Body of pancreas (tissue), 4 donors: Measurements from ENCODE around the gene CDC25B. TPM values are rescaled to one million over a fixed set of nuclear protein-coding genes. Genes with fewer than 3 reads are reported as not detected.

Source experiments
- ATAC-seq: fragments of 150-250 bp; one replicate; pipeline ENCODE4 v1.9.1; 2016
- DNase-seq, 4 donors: peaks; one replicate each; pipeline ENCODE4 v3.0.0-alpha.2; 2019
- H3K27ac ChIP-seq, 4 donors: fragments of 200-600 bp; sonication (generic); 1 replicate in 3 of 4; 2 replicates in 1 of 4; pipeline versions ENCODE4 v1.5.1 to v1.6.1; 2016 to 2019; ENCODE audit warnings: mild to moderate bottlenecking in 1 of 4, mixed read lengths in 1 of 4, moderate library complexity in 1 of 4
- H3K27me3 ChIP-seq, 2 donors: fragments of 200-600 bp; sonication (generic); one replicate each; pipeline ENCODE4 v1.6.0; 2016; ENCODE audit warnings: mild to moderate bottlenecking in 1 of 2
- H3K36me3 ChIP-seq, 2 donors: fragments of 200-600 bp; sonication (generic); replicated peaks in 1 of 2; 2 replicates each; pipeline ENCODE4 v1.5.1; 2016; ENCODE audit warnings: low read depth in 2 of 2; ENCODE audit not compliant: insufficient read depth in 1 of 2
- H3K4me1 ChIP-seq: fragments of 200-600 bp; sonication (generic); one replicate; pipeline ENCODE4 v1.6.0; 2016
- H3K4me3 ChIP-seq, 2 donors: fragments of 200-600 bp; sonication (generic); 1 replicate in 1 of 2; 2 replicates in 1 of 2; pipeline ENCODE4 v1.5.1; 2016 to 2019
- H3K9me3 ChIP-seq, 3 donors: fragments of 200-600 bp; sonication (generic); 1 replicate in 2 of 3; 2 replicates in 1 of 3; pipeline ENCODE4 v1.5.1; 2016
- POLR2A ChIP-seq, 3 donors: fragments of 450-650 bp; IDR thresholded peaks; one replicate each; pipeline ENCODE4 v1.6.1; 2016; ENCODE audit warnings: antibody characterized with exemption in 3 of 3, mild to moderate bottlenecking in 2 of 3
- WGBS, 2 donors: methylation state at CpG; one replicate each; pipeline ENCODE4 v1.1.5; 2017; 5-methylcytosine and 5-hydroxymethylcytosine counted together
- intact Hi-C: fragments of 100-400 bp; cut with DNase I; formaldehyde crosslinking; loops from one replicate; pipeline ENCODE4 v1.15.1; 2023
- total RNA-seq, 2 donors: library from RNA; depleted of rRNA; stranded (reverse); fragments of >200 nt; gene quantifications; one replicate each; pipeline ENCODE4 v1.1.0, GENCODE V29; 2016
- TF ChIP-seq, protein P1 (sequence below), 7 experiments: fragments of 450-650 bp in 4 of 7; fragments of 200-600 bp in 3 of 7; sonication (generic) in 3 of 7; IDR thresholded peaks; one replicate each; pipeline ENCODE4 v1.5.1; 2016 to 2019; ENCODE audit warnings: antibody characterized with exemption in 7 of 7

The CDC25B gene
- 10 to 100 TPM in 1 of 2 donors, 1 to 10 TPM in 1; 8.8 to 22.7 TPM for total RNA-seq

DNA sequence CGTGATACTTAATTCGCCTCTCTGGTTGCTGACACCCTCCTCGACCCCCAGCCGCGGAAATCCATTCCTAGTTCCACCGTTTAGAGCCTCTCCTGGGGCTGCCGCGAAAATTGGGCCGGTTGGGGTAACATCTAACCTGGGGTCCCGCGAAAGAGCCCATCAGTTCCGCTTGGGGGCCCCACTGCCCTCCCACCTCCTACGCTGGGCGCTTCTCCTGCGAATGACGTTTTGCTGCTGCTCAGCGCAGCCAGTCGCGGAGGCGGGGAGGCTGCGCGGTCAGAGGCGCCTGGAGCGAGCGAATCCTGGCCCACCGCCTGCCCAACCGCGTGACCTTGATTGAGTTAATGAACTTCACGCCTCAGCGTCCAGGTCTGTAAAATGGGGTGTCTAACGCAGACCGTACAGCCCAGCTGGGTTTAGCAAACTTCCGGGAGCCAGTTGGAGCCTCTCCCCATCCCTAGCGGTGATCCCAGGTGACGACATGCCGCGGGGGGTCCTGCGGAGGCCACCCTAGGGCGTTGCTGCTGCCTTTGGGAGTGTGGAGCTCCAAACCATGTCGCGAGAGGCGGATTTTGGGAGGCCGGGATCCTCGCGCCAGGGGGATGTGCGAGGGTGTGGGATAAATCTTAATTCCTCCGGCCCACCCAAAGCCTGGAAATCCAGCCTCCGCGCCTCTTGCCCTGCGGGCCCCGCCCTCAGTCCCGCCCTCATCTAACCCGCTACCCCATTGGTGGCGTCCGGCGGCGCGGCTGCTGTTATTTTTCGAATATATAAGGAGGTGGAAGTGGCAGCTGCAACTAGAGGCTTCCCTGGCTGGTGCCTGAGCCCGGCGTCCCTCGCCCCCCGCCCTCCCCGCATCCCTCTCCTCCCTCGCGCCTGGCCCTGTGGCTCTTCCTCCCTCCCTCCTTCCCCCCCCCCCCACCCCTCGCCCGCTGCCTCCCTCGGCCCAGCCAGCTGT is at the start of gene CDC25B:
Gene CDC25B (plus strand): TSS at position 800 of the 958 bp plus-strand sequence. CDS start 222 bp downstream, outside the sequence.
- H3K4me3 ChIP-seq, result peak within 1 kb of the TSS; percentile 14 to 77
- WGBS, 2 donors, result 2 to 9% methylated on average over 6 to 67 of the region's 69 CpGs
- intact Hi-C loops, result no loop called here
- peak; percentile 92 to 93 (median 92) for DNase-seq
- peak; percentile 94 for ATAC-seq
- H3K27me3 ChIP-seq, result no peaks in the 10 kb centered on the region
- no peaks in the 10 kb centered on the region for H3K36me3 ChIP-seq
- TF ChIP-seq POLR2A (IDR thresholded peaks at IDR 0.05), result peak in 2 of 3 donors; percentile 54 to 60
- TF ChIP-seq, protein P1, sequence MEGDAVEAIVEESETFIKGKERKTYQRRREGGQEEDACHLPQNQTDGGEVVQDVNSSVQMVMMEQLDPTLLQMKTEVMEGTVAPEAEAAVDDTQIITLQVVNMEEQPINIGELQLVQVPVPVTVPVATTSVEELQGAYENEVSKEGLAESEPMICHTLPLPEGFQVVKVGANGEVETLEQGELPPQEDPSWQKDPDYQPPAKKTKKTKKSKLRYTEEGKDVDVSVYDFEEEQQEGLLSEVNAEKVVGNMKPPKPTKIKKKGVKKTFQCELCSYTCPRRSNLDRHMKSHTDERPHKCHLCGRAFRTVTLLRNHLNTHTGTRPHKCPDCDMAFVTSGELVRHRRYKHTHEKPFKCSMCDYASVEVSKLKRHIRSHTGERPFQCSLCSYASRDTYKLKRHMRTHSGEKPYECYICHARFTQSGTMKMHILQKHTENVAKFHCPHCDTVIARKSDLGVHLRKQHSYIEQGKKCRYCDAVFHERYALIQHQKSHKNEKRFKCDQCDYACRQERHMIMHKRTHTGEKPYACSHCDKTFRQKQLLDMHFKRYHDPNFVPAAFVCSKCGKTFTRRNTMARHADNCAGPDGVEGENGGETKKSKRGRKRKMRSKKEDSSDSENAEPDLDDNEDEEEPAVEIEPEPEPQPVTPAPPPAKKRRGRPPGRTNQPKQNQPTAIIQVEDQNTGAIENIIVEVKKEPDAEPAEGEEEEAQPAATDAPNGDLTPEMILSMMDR (IDR thresholded peaks at IDR 0.05), result peak; percentile 21 to 83 (median 56)
- H3K4me1 ChIP-seq, result peaks cover 21% of the 10 kb centered on the region
- peak within 1 kb of the TSS; percentile 87 to 92 (median 89) for H3K27ac ChIP-seq
- no peaks in the 10 kb centered on the region for H3K9me3 ChIP-seq

DNA sequence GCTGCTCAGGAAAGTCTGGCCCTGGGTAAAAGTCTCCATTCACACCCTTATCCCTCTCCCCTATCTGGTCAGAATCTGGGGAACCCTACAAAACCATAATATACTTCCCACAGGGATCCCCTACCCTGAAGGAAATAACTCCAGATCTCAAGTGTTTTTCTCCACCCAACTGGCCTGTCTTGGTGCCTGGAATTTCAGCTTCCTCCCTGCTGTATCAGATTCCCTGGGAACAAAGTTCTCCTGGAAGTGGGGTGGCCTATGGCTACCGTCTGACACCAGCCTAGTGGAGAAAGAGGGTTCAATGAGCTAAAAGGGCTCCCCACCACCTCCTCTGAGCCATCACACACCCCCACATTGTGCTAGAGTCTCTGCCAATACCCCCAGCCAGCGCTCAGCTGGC is 48.6 kb upstream of the CDC25B start:
- Histone ChIP-seq H3K9me3 (no peaks in the 10 kb centered on the region), H3K27ac (no peak overlapping the region), H3K4me3 (no peak overlapping the region), H3K36me3 (no peaks in the 10 kb centered on the region), H3K4me1 (peaks cover 39% of the 10 kb centered on the region), H3K27me3 (peaks cover 0 to 13% of the 10 kb centered on the region in 2 donors)
- 61 to 65% methylated on average over 2 of the region's 2 CpGs for WGBS, 2 donors
- ATAC-seq, result no peak
- intact Hi-C loops, result no loop called here
- no peak for TF ChIP-seq POLR2A (IDR thresholded peaks at IDR 0.05)
- TF ChIP-seq, protein P1 (IDR thresholded peaks at IDR 0.05), result no peak
- DNase-seq, result no peak

DNA sequence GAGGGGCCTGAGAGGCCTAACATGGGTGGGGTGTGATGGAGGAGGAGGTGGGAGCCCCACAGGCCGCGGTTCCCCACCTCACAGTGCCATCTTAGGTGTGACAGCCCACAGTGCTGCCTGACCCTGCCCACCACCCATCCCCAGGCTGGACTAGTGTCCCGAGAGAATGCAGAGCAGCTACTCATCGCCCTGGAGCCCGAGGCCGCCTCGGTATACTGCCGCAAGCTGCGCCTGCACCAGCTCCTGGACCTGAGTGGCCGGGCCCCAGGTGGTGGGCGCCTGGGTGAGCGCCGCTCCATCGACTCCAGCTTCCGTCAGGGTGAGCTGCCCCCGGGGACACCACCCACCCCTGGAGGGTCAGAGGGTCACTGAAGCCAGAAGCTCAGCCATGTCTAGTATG is 48.0 kb upstream of the CDC25B start:
- Histone ChIP-seq H3K4me1 (peaks cover 43% of the 10 kb centered on the region), H3K27ac (no peak overlapping the region), H3K4me3 (no peak overlapping the region), H3K36me3 (no peaks in the 10 kb centered on the region), H3K9me3 (no peaks in the 10 kb centered on the region), H3K27me3 (peaks cover 0 to 13% of the 10 kb centered on the region in 2 donors)
- DNase-seq (no peak), ATAC-seq (no peak)
- TF ChIP-seq, protein P1 (IDR thresholded peaks at IDR 0.05), result no peak
- no peak for TF ChIP-seq POLR2A (IDR thresholded peaks at IDR 0.05)
- intact Hi-C loops, result no loop called here
- WGBS, 2 donors, result 90% methylated on average over 16 of the region's 16 CpGs; no CpG with 5 or more reads in 1 of the 2 donors

DNA sequence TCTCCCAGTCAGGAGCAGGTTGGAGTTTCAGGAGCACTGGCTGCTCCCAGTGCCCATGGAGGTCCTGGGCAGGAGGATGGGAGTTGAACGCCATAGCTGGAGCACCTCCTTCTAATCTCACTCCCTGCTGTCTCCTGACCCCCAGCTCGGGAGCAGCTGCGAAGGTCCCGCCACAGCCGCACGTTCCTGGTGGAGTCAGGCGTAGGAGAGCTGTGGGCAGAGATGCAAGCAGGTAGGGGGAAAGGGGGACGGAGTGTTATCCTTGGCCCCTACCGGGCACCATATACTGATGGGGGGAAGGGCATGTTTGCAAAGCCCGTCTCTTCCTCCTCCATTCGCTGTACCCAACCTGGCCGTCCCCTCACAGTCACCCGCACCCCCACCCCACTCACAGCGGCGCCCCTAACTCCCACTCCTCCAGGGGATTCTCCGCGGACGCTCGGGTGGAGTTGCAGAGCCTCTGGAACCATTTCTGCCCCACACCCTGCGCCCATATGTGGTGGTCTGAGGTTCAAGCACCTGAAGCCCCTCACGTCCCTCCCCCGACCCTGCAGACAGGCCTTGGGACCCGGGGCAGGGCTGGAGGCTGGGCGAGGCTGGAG is 46.9 kb upstream of the CDC25B start:
- Histone ChIP-seq H3K9me3 (no peaks in the 10 kb centered on the region), H3K27me3 (peaks cover 0 to 13% of the 10 kb centered on the region in 2 donors), H3K27ac (no peak overlapping the region), H3K4me3 (no peak overlapping the region), H3K36me3 (no peaks in the 10 kb centered on the region), H3K4me1 (peaks cover 43% of the 10 kb centered on the region)
- intact Hi-C loops, result no loop called here
- DNase-seq (no peak), ATAC-seq (no peak)
- WGBS, 2 donors, result 52 to 67% methylated on average over 18 to 24 of the region's 24 CpGs
- TF ChIP-seq POLR2A (IDR thresholded peaks at IDR 0.05), result no peak
- TF ChIP-seq, protein P1 (IDR thresholded peaks at IDR 0.05), result no peak
